HG03159 (cell line): ENCODE measurements around the gene GLIPR1.
"Not testable (repeated sequence)": the region's sequence is repeated elsewhere in the genome, so short reads cannot be mapped to it uniquely, and the experiment has no call there.

Experiments used
- ATAC-seq: cut with Tn5 transposase; IDR thresholded peaks from one replicate; pipeline ENCODE4 v1.9.1; 2021; ENCODE audit warnings: mild to moderate bottlenecking, moderate library complexity; ENCODE audit not compliant: unreplicated experiment

Gene GLIPR1

GRCh38 chr12:75480469-75480949 lies at the start of gene GLIPR1:
Gene GLIPR1, plus strand, starts transcription at chr12:75480755. Its CDS starts 126 bp downstream, at chr12:75480881.
- ATAC-seq, result peak; percentile 89

- ATAC-seq, result no peak
Measured at GRCh38 chr12:75432924-75433323, 47.6 kb upstream of the GLIPR1 start.

- ATAC-seq, result peak; percentile 77
Measured at GRCh38 chr12:75437564-75437963, 43.0 kb upstream of the GLIPR1 start.

- ATAC-seq, result no peak
Measured at GRCh38 chr12:75438059-75438754, 42.3 kb upstream of the GLIPR1 start.

- ATAC-seq, result no peak
Measured at GRCh38 chr12:75439048-75439447, 41.5 kb upstream of the GLIPR1 start.

GRCh38 chr12:75439930-75440329 lies 40.6 kb upstream of the GLIPR1 start:
- no peak for ATAC-seq

- not testable (repeated sequence) for ATAC-seq
Measured at GRCh38 chr12:75441687-75442449, 38.7 kb upstream of the GLIPR1 start.

GRCh38 chr12:75442454-75442853 lies 38.1 kb upstream of the GLIPR1 start:
- not testable (repeated sequence) for ATAC-seq

- ATAC-seq, result no peak
Measured at GRCh38 chr12:75443709-75444108, 36.8 kb upstream of the GLIPR1 start.

- no peak for ATAC-seq
Measured at GRCh38 chr12:75444429-75445136, 36.0 kb upstream of the GLIPR1 start.

GRCh38 chr12:75445137-75445507 lies 35.4 kb upstream of the GLIPR1 start:
- not testable (repeated sequence) for ATAC-seq

GRCh38 chr12:75446857-75447256 lies 33.7 kb upstream of the GLIPR1 start:
- no peak for ATAC-seq

GRCh38 chr12:75447691-75448393 lies 32.7 kb upstream of the GLIPR1 start:
- no peak for ATAC-seq

GRCh38 chr12:75452675-75453330 lies 27.8 kb upstream of the GLIPR1 start:
- no peak for ATAC-seq

- no peak for ATAC-seq
Measured at GRCh38 chr12:75455839-75456238, 24.7 kb upstream of the GLIPR1 start.

GRCh38 chr12:75457191-75457590 lies 23.4 kb upstream of the GLIPR1 start:
- no peak for ATAC-seq

- not testable (repeated sequence) for ATAC-seq
Measured at GRCh38 chr12:75457866-75458265, 22.7 kb upstream of the GLIPR1 start.

GRCh38 chr12:75459755-75460154 lies 20.8 kb upstream of the GLIPR1 start:
- no peak for ATAC-seq

- no peak for ATAC-seq
Measured at GRCh38 chr12:75460204-75460603, 20.4 kb upstream of the GLIPR1 start.
